AG04449 (cell line): Measurements from ENCODE around the gene TMEM187.

Experiments
- CTCF ChIA-PET: fragments of 350-600 bp; formaldehyde crosslinking; extraction: SDS; loops from one replicate; lab custom pipeline; 2021; ENCODE audit warnings: antibody characterized with exemption; lab: Yijun Ruan, JAX
- POLR2A ChIA-PET: fragments of 400-600, 350-600 bp; formaldehyde crosslinking; extraction: SDS; loops from one replicate; lab custom pipeline; 2020; ENCODE audit warnings: antibody characterized with exemption, inconsistent platforms; lab: Yijun Ruan, JAX
- DNase-seq: peaks from one replicate; pipeline ENCODE4 v3.0.0-alpha.2; 2010; ENCODE audit warnings: low read depth, low spot score
- H3K4me3 ChIP-seq: 2 replicates; pipeline ENCODE4 v1.5.1; 2011; ENCODE audit warnings: low read depth, mild to moderate bottlenecking, control low read depth, low read length
- TF ChIP-seq, protein P1 (sequence below): IDR thresholded peaks from one replicate; pipeline ENCODE4 v1.5.1; 2011; ENCODE audit warnings: mild to moderate bottlenecking, moderate library complexity, low read length, control low read depth, inconsistent platforms; ENCODE audit not compliant: insufficient read depth; ENCODE audit errors: missing control alignments

Gene TMEM187

DNA sequence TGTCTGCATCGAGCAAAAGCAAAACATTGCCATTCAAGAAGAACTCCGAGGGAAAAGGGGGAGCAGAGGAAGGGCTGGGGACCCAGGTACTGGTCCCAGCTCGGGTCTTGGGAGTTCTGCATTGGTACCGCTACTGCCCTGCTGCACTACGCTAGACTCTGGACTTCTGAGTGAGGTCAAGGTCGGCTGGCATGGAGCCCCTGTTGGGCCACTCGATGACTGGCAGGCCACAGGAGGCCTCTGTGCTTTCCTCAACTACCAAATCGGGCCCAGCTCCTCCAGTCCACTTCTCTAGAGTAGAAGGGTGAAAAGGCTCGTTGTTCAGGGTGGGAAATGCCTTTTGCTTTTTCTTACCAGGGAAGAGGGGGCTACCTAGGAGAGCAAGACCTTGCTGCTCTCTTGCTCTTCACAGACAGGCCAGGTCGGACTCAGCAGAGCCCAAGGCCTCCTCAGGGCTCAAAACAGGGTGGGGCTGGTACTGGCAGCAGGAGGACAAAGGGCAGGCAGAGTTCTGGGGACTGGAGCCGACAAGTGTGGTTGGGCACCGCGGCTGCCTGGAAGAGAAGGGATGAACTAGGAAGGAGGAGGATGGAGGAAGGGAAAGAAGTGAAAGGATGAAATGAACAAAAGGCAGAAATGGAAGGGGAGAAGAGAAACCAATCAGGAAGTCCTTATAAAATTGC, 56.1 kb downstream of the TMEM187 start:
- no peak for DNase-seq
- H3K4me3 ChIP-seq, result no peak overlapping the region
- TF ChIP-seq, protein P1, sequence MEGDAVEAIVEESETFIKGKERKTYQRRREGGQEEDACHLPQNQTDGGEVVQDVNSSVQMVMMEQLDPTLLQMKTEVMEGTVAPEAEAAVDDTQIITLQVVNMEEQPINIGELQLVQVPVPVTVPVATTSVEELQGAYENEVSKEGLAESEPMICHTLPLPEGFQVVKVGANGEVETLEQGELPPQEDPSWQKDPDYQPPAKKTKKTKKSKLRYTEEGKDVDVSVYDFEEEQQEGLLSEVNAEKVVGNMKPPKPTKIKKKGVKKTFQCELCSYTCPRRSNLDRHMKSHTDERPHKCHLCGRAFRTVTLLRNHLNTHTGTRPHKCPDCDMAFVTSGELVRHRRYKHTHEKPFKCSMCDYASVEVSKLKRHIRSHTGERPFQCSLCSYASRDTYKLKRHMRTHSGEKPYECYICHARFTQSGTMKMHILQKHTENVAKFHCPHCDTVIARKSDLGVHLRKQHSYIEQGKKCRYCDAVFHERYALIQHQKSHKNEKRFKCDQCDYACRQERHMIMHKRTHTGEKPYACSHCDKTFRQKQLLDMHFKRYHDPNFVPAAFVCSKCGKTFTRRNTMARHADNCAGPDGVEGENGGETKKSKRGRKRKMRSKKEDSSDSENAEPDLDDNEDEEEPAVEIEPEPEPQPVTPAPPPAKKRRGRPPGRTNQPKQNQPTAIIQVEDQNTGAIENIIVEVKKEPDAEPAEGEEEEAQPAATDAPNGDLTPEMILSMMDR, result no peak
- CTCF ChIA-PET, result interaction anchor here (1.1 to 3.9 kb wide), 2 partner anchors 15 to 20 kb away, joined by 3 to 18 read pairs; no protein-coding TSS in a partner anchor
- POLR2A ChIA-PET, result no interaction called here

DNA sequence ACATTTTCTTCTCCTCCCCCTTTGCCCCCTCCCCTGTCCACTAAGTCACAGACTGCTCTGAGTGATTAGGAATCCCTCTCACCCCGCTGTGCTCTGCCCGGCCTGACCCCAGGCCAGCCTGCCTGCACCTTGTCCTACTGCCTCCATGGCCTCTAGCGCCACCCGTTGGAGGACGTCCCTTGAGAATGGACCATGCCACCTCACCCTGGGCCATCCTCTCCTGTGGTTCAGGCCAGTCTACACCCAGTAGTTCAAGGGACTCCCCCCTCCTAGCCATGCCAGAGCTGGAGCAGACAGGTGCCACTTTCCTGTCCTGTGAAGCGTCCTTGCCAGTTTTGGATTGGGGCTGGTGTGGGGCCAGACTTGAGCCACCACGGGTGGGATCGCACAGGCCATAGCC, 56.9 kb downstream of the TMEM187 start:
- ChIA-PET POLR2A (no interaction called here), CTCF (interaction anchor here (1.5 kb wide), 1 partner anchor 10 kb away, joined by 4 read pairs; no protein-coding TSS in a partner anchor)
- no peak for DNase-seq
- H3K4me3 ChIP-seq, result no peak overlapping the region
- TF ChIP-seq, protein P1, result no peak

DNA sequence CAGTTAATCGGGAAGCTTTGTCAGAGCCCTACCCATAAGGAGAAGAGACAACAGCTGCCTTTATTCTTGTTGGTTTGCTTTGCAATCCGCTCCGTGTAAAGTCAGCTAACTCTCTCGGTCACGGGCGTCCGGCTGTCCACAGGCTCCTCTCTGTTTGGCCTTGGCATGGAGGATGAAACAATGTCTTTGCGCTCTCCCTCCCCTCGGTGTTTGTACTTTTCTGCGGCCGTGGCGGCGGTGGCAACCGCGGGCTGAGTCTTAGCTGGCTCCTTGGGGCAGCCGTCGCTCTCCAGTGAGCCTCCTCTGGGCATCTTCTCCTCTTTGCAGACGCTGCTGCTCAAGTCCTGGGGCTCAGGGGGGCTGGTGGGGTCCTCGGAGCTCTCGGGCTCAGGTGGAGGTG, 57.7 kb downstream of the TMEM187 start:
- H3K4me3 ChIP-seq, result no peak overlapping the region
- TF ChIP-seq, protein P1, result no peak
- POLR2A ChIA-PET, result no interaction called here
- CTCF ChIA-PET, result interaction anchor here (0.8 to 1.7 kb wide), 3 partner anchors 10 to 17 kb away, joined by 3 to 4 read pairs (median 4); partner anchors contain the start of gene IRAK1
- DNase-seq, result no peak

DNA sequence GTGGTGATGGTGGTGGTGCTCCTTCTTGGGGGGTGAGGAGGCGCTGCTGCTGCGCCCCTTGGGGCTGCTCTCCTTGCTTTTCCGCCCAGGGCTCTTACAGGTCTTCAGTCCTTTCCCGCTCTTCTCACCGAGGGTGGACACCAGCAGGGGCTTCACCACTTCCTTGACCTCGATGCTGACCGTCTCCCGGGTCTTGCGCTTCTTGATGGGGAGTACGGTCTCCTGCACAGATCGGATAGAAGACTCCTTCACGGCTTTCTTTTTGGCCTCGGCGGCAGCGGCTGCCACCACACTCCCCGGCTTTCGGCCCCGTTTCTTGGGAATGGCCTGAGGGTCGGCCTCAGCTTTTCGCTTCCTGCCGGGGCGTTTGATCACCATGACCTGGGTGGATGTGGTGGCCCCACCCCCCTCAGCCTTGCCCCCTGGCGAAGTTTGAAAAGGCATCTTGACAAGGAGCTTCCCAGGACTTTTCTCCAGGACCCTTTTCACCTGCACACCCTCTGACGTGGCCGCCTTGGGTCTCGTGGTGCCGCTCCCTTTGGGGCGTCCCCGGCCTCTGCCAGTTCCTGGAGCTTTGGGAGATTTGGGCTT, 58.3 kb downstream of the TMEM187 start:
- H3K4me3 ChIP-seq, result no peak overlapping the region
- ChIA-PET CTCF (interaction anchor here (1.5 to 1.7 kb wide), 2 partner anchors 9 to 18 kb away, joined by 4 read pairs; no protein-coding TSS in a partner anchor), POLR2A (no interaction called here)
- TF ChIP-seq, protein P1, result no peak
- no peak for DNase-seq

DNA sequence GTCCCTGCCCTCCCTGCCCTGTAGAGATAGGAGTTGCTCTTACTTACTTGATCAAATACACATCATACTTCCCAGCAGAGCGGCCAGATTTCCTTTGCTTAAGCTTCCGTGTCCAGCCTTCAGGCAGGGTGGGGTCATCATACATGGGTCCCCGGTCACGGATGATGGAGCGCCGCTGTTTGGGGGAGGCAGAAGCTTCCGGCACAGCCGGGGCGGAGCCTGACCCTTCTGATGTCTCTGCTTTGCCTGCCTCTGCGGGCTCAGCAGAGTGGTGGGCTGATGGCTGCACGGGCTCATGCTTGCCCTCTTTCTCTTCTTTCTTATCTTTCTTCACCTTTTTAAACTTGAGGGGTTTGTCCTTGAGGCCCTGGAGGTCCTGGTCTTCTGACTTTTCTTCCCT, 59.6 kb downstream of the TMEM187 start:
- POLR2A ChIA-PET, result no interaction called here
- DNase-seq, result no peak
- CTCF ChIA-PET, result no interaction called here
- no peak overlapping the region for H3K4me3 ChIP-seq
- TF ChIP-seq, protein P1, result no peak

DNA sequence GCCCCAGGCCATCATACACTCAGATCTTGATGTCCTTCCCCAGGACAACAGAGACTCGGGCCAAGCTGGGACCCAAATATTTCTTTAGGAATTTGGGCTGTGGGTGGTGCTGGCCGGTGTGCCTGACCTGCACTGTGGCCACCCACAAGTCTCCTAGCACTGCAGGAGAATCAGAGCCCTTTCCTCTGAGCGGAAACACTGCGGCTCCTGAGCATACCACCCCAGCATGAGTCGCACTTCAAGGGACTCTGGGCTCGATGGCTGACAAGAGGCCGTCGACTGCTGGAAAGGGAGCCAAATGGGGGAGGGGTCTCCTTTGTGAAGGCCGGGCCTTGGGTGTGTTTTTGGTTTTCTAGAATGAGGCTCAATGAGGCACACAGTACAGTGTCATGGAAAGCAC, 60.1 kb downstream of the TMEM187 start:
- TF ChIP-seq, protein P1, result no peak
- H3K4me3 ChIP-seq, result no peak overlapping the region
- no peak for DNase-seq
- POLR2A ChIA-PET, result no interaction called here
- CTCF ChIA-PET, result no interaction called here
